Fibroblast of mammary gland (primary cell): Measurements from ENCODE around the gene GRIK4.

Experiments
- DNase-seq: peaks from one replicate; pipeline ENCODE4 v3.0.0-alpha.2; 2010; ENCODE audit warnings: low read depth
- H3K4me3 ChIP-seq: 2 replicates; pipeline ENCODE4 v1.5.1; 2011; ENCODE audit warnings: low read depth, mild to moderate bottlenecking, low read length, moderate library complexity; ENCODE audit not compliant: control insufficient read depth
- TF ChIP-seq, protein P1 (sequence below): conservative IDR thresholded peaks from 2 replicates; pipeline ENCODE4 v1.5.1; 2011; ENCODE audit warnings: low read depth, low read length, inconsistent platforms; ENCODE audit not compliant: control insufficient read depth, insufficient read depth

The GRIK4 gene

DNA sequence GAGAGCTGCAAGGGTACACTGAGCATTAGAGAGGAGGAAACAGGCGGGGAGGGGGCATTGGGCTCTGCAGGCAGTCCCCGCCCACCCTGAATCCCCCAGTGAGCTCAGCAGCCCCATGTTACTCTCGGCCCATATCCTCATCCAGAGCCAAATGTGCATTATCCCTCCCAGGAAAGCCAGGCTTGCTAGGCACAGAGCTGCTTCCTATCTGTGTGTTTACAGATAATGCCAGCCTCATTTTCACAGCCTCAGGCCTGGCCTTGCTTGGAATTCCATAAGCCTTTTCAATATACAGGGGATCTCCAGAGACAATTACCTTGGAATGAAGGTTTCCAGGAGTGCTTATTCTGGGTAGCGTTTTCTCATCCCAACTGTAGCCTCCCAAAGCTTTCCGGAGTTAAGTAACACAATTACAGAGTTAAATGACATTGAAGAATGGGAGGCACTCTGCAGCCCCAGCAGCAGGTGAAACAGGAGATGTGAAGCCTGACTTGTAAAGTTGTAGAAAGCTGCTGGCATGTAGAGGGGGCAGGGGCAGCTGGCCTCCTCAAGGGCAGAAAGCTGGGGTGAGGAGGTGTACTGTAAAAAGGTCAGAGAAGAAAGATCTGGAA is 420.9 kb downstream of the GRIK4 start:
- no peak for DNase-seq
- TF ChIP-seq, protein P1, sequence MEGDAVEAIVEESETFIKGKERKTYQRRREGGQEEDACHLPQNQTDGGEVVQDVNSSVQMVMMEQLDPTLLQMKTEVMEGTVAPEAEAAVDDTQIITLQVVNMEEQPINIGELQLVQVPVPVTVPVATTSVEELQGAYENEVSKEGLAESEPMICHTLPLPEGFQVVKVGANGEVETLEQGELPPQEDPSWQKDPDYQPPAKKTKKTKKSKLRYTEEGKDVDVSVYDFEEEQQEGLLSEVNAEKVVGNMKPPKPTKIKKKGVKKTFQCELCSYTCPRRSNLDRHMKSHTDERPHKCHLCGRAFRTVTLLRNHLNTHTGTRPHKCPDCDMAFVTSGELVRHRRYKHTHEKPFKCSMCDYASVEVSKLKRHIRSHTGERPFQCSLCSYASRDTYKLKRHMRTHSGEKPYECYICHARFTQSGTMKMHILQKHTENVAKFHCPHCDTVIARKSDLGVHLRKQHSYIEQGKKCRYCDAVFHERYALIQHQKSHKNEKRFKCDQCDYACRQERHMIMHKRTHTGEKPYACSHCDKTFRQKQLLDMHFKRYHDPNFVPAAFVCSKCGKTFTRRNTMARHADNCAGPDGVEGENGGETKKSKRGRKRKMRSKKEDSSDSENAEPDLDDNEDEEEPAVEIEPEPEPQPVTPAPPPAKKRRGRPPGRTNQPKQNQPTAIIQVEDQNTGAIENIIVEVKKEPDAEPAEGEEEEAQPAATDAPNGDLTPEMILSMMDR = no peak

DNA sequence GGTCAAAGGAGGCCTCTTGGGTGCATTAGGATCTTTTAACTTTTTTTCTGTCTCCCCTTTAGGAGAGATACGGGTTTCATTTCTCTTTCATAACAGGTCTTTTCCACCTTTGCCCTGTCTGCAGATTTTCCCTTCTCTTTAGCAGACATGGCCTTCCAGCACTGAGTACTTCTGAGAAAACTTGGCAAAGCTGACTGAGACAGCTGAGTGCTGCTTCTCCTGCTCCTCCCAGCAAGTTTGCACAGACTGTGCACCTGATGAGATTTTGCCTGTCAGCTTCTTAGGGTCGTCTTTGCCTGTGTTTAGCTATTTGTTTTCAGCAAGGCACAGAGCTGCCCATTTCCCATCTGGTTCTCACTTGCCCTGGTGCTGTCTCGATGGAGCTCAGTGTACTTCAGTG is 424.8 kb downstream of the GRIK4 start:
- DNase-seq = no peak
- TF ChIP-seq, protein P1 = no peak
- H3K4me3 ChIP-seq = no peak overlapping the region

More for the DNA sequence above, 420.9 kb downstream of the GRIK4 start:
- H3K4me3 ChIP-seq = no peak overlapping the region

DNA sequence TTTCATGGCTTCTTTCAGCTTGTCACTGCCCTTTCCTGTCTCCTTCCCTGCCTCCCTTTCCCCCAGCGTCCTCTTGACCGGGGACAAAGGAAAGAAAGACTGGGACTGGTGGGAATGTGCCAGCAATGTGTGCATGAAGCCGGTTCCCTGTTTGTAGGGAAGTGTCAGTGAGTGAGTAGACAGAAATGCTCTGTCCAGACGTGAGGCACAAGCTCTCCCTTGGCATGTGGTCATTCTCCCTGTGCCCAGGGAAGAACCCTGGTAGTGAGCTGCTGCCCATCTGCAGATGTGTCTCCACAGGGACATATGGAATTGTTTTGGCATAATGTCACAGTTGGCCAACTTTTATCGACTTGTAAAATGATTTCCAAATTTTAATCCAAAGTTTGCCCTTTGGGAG is 426.0 kb downstream of the GRIK4 start:
- DNase-seq = no peak
- TF ChIP-seq, protein P1 = no peak
- no peak overlapping the region for H3K4me3 ChIP-seq

DNA sequence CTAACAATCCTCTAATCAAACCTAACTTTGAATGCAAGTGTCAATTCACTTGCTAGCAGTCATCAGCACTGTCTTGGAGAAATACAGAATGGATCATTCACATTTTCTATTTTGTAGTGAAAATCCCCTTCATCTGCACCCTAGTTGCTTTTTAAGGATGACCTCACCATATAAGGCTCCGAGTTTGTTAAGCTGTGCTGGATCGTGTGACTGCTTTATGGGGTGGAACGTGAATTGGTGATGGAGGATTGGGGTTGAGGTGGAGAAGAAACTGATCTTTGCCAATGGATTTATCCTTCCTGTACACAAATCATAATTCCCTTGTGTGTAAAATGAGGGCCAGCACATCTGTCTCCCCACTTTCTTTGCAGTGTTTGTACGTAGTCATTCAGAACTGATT is 426.7 kb downstream of the GRIK4 start:
- no peak overlapping the region for H3K4me3 ChIP-seq
- DNase-seq = no peak
- TF ChIP-seq, protein P1 = no peak

DNA sequence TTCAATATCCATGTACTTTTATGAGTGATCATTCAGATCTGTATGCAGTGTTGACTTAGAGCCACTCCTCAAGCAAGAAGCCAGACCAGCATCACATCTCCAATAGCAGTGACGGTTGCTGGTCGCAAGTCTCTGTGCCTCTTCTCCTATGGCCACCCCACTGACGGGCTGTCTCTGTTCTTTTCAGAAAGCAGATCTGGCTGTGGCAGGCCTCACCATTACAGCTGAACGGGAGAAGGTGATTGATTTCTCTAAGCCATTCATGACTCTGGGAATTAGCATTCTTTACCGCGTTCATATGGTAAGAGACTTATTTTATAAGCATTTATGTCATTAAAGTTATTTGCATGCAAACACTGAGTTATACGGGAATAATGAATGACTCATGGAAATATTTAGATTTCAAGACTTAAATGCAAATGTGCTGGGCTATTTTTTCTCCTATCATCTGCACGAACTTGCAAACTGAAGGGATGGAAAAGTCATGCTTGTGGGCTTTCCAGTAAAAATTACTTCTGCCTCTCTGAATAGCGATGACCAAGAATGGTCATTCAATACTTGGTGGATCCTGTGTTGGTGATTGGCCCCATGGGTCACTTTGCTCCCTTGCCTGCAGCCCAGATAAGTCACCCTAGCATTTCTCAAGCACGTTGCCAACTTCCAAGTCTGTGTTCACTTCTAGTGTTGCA is 428.8 kb downstream of the GRIK4 start:
- no peak overlapping the region for H3K4me3 ChIP-seq
- TF ChIP-seq, protein P1 = no peak
- no peak for DNase-seq

DNA sequence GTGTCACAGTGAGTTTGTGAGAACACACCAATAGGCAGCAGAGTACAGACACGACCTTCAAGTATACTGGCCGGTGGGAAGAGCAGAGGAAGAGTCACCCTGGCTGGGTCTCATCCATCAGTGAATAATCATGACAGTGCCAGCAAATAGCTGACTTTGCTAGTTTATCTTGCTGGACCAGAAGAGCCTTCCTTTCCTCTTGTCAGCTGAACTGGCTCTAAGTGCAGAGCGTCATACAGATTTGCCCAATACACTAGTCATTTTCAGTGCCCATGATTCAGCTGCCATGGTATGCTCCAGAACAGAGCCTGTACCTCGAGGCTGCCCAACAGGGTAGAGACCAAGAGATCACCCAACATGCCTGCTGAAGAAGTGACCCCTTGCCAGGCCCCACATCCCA is 429.5 kb downstream of the GRIK4 start:
- TF ChIP-seq, protein P1 = no peak
- DNase-seq = no peak

DNA sequence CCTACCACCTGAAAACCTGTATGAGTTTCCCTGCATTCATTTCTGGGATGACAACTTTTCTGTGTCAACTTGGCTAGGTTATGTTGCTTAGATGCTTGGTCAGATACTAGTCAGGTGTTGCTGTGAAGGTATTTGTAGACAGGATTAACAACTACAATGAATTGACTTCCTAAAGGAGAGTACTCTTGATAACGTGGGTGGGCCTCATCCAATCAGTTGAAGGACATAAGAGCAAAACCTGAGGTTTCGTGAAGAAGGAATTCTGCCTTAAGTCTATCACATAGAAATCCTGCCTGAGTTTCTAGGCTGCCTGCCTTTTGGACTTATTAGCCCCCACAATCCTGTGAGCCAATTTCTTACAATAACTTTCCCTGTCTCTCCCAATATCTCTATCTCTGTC is 431.2 kb downstream of the GRIK4 start:
- no peak overlapping the region for H3K4me3 ChIP-seq
- TF ChIP-seq, protein P1 = no peak
- DNase-seq = no peak

More for the DNA sequence above, 429.5 kb downstream of the GRIK4 start:
- H3K4me3 ChIP-seq = no peak overlapping the region
